Liver (tissue), 9 donors: Measurements from ENCODE around the gene HYKK. TPM values are rescaled to one million over a fixed set of nuclear protein-coding genes. Genes with fewer than 3 reads are reported as not detected.
"Not testable (repeated sequence)": the region's sequence is repeated elsewhere in the genome, so short reads cannot be mapped to it uniquely, and the experiment has no call there.

Source experiments
- DNase-seq: peaks from one replicate; pipeline ENCODE4 v3.0.0-alpha.2; 2017; ENCODE audit warnings: low spot score
- H3K27ac ChIP-seq, 2 donors: one replicate each; pipeline ENCODE4 v1.7.0; 2013; ENCODE audit warnings: inconsistent platforms in 2 of 2, low read length in 2 of 2, control low read depth in 1 of 2, low read depth in 1 of 2, mild to moderate bottlenecking in 1 of 2
- H3K27me3 ChIP-seq, 4 donors: one replicate each; pipeline versions ENCODE4 v1.6.1 to v1.7.0; 2013; ENCODE audit warnings: low read length in 3 of 4, inconsistent platforms in 1 of 4, mild to moderate bottlenecking in 1 of 4, moderate library complexity in 1 of 4; ENCODE audit not compliant: control insufficient read depth in 4 of 4, insufficient read depth in 4 of 4
- H3K36me3 ChIP-seq, 4 donors: one replicate each; pipeline versions ENCODE4 v1.6.1 to v1.7.0; 2013; ENCODE audit warnings: low read length in 3 of 4, mild to moderate bottlenecking in 3 of 4, low read depth in 1 of 4, moderate library complexity in 1 of 4; ENCODE audit not compliant: control insufficient read depth in 4 of 4, insufficient read depth in 3 of 4
- H3K4me1 ChIP-seq, 4 donors: one replicate each; pipeline versions ENCODE4 v1.6.1 to v1.7.0; 2013; ENCODE audit warnings: low read length in 3 of 4, mild to moderate bottlenecking in 3 of 4, moderate library complexity in 1 of 4; ENCODE audit not compliant: control insufficient read depth in 4 of 4, insufficient read depth in 4 of 4
- H3K4me3 ChIP-seq, 3 donors: one replicate each; pipeline versions ENCODE4 v1.6.1 to v1.7.0; 2013; ENCODE audit warnings: low read length in 3 of 3, control low read depth in 1 of 3, low read depth in 1 of 3, mild to moderate bottlenecking in 1 of 3
- H3K9ac ChIP-seq, 2 donors: one replicate each; pipeline ENCODE4 v1.7.0; 2013; ENCODE audit warnings: low read length in 2 of 2, mild to moderate bottlenecking in 2 of 2, moderate library complexity in 2 of 2, control low read depth in 1 of 2, low read depth in 1 of 2
- H3K9me3 ChIP-seq, 4 donors: one replicate each; pipeline versions ENCODE4 v1.6.1 to v1.7.0; 2013; ENCODE audit warnings: low read length in 3 of 4; ENCODE audit not compliant: control insufficient read depth in 4 of 4
- EGR1 ChIP-seq, 2 donors: IDR thresholded peaks; 2 replicates each; pipeline ENCODE4 v1.6.1; 2016 to 2018; ENCODE audit warnings: antibody characterized with exemption in 2 of 2, low read depth in 2 of 2
- FOXA2 ChIP-seq: IDR thresholded peaks from 2 replicates; pipeline ENCODE4 v1.6.1; 2016; ENCODE audit warnings: antibody characterized with exemption
- GABPA ChIP-seq, 2 donors: IDR thresholded peaks in 1 of 2; conservative IDR thresholded peaks in 1 of 2; 2 replicates each; pipeline ENCODE4 v1.6.1; 2016; ENCODE audit warnings: antibody characterized with exemption in 2 of 2, mild to moderate bottlenecking in 1 of 2, moderate library complexity in 1 of 2
- HNF4A ChIP-seq, 2 donors: conservative IDR thresholded peaks; 2 replicates each; pipeline ENCODE4 v1.6.1; 2016; ENCODE audit warnings: antibody characterized with exemption in 2 of 2, mild to moderate bottlenecking in 2 of 2
- HNF4G ChIP-seq: IDR thresholded peaks from 2 replicates; pipeline ENCODE4 v1.6.1; 2016; ENCODE audit warnings: antibody characterized with exemption
- JUND ChIP-seq, 2 donors: IDR thresholded peaks; 2 replicates each; pipeline ENCODE4 v1.6.1; 2016; ENCODE audit warnings: antibody characterized with exemption in 2 of 2
- NR2F2 ChIP-seq: IDR thresholded peaks from 2 replicates; pipeline ENCODE4 v1.6.1; 2016; ENCODE audit warnings: antibody characterized with exemption
- RXRA ChIP-seq, 2 donors: IDR thresholded peaks; 2 replicates each; pipeline ENCODE4 v1.6.1; 2017 to 2018; ENCODE audit warnings: antibody characterized with exemption in 2 of 2, mild to moderate bottlenecking in 1 of 2
- SP1 ChIP-seq: IDR thresholded peaks from 2 replicates; pipeline ENCODE4 v1.6.1; 2018; ENCODE audit warnings: antibody characterized with exemption, mild to moderate bottlenecking
- TAF1 ChIP-seq: conservative IDR thresholded peaks from 2 replicates; pipeline ENCODE4 v1.6.1; 2016; ENCODE audit warnings: antibody characterized with exemption, mild to moderate bottlenecking
- YY1 ChIP-seq: IDR thresholded peaks from 2 replicates; pipeline ENCODE4 v1.6.1; 2016; ENCODE audit warnings: antibody characterized with exemption, mild to moderate bottlenecking
- WGBS: extraction: QIAGEN DNeasy Blood & Tissue Kit; methylation state at CpG from one replicate; pipeline ENCODE4 v1.1.7; 2013; 5-methylcytosine and 5-hydroxymethylcytosine counted together
- polyA plus RNA-seq, 2 donors: library from polyadenylated mRNA; stranded (reverse) in 1 of 2; unstranded in 1 of 2; fragments of 200-250 nt in 1 of 2; fragments of >200 nt in 1 of 2; fragmentation: Nextera tagmentation in 1 of 2; extraction: Ambion mirVana in 1 of 2; gene quantifications; one replicate each; pipeline versions ENCODE4 v1.2.1 to v1.2.3, GENCODE V29; 2013 to 2015
- total RNA-seq, 2 donors: library from RNA; depleted of rRNA; stranded (reverse); fragments of >200 nt; gene quantifications; one replicate each; pipeline ENCODE4 v1.2.3, GENCODE V29; 2014
- TF ChIP-seq, protein P1 (sequence below): IDR thresholded peaks from 2 replicates; pipeline ENCODE4 v1.6.1; 2016; ENCODE audit warnings: antibody characterized with exemption
- TF ChIP-seq, protein P2 (sequence below): IDR thresholded peaks from 2 replicates; pipeline ENCODE4 v1.6.1; 2016; ENCODE audit warnings: antibody characterized with exemption, mild to moderate bottlenecking
- TF ChIP-seq, protein P3 (sequence below): fragments of 150-350 bp; IDR thresholded peaks from 2 replicates; pipeline ENCODE4 v1.5.1; 2017; ENCODE audit warnings: improper control_type of control experiment, low read depth, low read length; ENCODE audit not compliant: missing input control
- TF ChIP-seq, protein P4 (sequence below): IDR thresholded peaks from 2 replicates; pipeline ENCODE4 v1.6.1; 2016; ENCODE audit warnings: antibody characterized with exemption
- TF ChIP-seq, protein P5 (sequence below): IDR thresholded peaks from 2 replicates; pipeline ENCODE4 v1.6.1; 2016; ENCODE audit warnings: antibody characterized with exemption
- donor health status: healthy.
- donor health status: healthy.
- donor health status: healthy.
- donor health status: healthy.
- donor health status: healthy.

Gene HYKK
- total and polyA plus RNA-seq, 4 donors, result 1.7 to 7.7 (median 2.2) TPM

DNA sequence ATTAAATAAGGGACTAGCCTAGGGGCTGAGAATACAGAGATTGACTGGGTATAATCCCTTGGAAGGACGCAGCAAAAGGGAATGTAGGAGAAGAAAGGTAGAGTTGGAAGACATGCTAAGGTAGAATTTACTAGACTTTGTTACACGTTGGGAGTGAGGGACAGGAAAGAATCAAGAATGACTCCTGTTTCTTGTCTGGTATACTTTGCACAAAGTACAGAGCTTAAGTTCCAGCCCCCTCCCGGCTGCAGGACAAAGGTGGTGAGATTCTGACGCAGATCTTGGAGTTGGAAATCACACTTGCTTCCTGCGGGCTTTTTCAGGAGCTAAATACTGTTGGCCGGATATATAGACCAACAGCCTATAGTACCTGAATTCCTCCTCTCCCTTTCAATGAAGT, 895 bp downstream of the HYKK start (continued):
- TF ChIP-seq, protein P1, sequence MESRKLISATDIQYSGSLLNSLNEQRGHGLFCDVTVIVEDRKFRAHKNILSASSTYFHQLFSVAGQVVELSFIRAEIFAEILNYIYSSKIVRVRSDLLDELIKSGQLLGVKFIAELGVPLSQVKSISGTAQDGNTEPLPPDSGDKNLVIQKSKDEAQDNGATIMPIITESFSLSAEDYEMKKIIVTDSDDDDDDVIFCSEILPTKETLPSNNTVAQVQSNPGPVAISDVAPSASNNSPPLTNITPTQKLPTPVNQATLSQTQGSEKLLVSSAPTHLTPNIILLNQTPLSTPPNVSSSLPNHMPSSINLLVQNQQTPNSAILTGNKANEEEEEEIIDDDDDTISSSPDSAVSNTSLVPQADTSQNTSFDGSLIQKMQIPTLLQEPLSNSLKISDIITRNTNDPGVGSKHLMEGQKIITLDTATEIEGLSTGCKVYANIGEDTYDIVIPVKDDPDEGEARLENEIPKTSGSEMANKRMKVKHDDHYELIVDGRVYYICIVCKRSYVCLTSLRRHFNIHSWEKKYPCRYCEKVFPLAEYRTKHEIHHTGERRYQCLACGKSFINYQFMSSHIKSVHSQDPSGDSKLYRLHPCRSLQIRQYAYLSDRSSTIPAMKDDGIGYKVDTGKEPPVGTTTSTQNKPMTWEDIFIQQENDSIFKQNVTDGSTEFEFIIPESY, result no peak
- no peak for TF ChIP-seq SP1

DNA sequence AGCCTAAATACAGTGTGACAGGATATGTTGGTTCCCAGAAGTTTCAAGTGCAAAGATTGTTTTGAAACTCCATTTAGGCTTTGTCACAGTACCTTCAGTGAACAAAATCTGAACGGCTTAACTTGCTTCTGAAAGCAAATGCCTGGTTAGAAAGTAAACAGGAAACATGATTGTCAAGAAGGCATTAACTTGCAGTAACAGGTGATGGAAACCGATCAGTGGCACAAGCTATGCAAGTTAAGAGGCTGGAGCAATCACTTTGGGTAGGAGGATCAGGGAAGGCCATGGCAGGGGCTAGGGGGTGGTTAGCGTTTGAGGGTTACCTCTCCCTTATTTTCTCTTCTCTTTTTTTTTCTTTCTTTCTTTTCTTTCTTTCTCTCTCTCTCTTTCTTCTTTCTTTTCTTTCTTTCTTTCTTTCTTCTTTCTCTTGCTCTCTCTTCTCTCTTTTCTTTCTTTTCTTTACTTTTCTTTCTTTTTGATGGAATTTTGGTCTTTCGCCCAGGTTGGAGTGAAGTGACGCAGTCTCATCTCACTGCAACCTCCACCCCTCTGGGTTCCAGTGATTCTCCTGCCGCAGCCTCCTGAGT, 2.4 kb downstream of the HYKK start:
- no peak for DNase-seq
- no peak overlapping the region for H3K9ac ChIP-seq
- 82% methylated on average over 6 of the region's 6 CpGs for WGBS
- peaks cover 2 to 14% (median 6%) of the 10 kb centered on the region in 4 donors for H3K4me1 ChIP-seq
- no peak overlapping the region for H3K27ac ChIP-seq
- H3K36me3 ChIP-seq, result peaks cover 0 to 2% (median 0%) of the 10 kb centered on the region in 4 donors
- TF ChIP-seq HNF4G (no peak), TAF1 (no peak), SP1 (no peak), YY1 (no peak), GABPA (IDR thresholded peaks at IDR 0.05 in 1 of 2, conservative IDR thresholded peaks at IDR 0.05 in 1 of 2) (no peak), JUND (IDR thresholded peaks at IDR 0.05) (no peak), FOXA2 (no peak), RXRA (IDR thresholded peaks at IDR 0.05) (no peak), NR2F2 (no peak), EGR1 (IDR thresholded peaks at IDR 0.05; ENCODE audit: low read depth in 2 of 2) (no peak), HNF4A (conservative IDR thresholded peaks at IDR 0.05) (no peak)
- TF ChIP-seq, protein P2, sequence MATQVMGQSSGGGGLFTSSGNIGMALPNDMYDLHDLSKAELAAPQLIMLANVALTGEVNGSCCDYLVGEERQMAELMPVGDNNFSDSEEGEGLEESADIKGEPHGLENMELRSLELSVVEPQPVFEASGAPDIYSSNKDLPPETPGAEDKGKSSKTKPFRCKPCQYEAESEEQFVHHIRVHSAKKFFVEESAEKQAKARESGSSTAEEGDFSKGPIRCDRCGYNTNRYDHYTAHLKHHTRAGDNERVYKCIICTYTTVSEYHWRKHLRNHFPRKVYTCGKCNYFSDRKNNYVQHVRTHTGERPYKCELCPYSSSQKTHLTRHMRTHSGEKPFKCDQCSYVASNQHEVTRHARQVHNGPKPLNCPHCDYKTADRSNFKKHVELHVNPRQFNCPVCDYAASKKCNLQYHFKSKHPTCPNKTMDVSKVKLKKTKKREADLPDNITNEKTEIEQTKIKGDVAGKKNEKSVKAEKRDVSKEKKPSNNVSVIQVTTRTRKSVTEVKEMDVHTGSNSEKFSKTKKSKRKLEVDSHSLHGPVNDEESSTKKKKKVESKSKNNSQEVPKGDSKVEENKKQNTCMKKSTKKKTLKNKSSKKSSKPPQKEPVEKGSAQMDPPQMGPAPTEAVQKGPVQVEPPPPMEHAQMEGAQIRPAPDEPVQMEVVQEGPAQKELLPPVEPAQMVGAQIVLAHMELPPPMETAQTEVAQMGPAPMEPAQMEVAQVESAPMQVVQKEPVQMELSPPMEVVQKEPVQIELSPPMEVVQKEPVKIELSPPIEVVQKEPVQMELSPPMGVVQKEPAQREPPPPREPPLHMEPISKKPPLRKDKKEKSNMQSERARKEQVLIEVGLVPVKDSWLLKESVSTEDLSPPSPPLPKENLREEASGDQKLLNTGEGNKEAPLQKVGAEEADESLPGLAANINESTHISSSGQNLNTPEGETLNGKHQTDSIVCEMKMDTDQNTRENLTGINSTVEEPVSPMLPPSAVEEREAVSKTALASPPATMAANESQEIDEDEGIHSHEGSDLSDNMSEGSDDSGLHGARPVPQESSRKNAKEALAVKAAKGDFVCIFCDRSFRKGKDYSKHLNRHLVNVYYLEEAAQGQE, result no peak
- TF ChIP-seq, protein P3, sequence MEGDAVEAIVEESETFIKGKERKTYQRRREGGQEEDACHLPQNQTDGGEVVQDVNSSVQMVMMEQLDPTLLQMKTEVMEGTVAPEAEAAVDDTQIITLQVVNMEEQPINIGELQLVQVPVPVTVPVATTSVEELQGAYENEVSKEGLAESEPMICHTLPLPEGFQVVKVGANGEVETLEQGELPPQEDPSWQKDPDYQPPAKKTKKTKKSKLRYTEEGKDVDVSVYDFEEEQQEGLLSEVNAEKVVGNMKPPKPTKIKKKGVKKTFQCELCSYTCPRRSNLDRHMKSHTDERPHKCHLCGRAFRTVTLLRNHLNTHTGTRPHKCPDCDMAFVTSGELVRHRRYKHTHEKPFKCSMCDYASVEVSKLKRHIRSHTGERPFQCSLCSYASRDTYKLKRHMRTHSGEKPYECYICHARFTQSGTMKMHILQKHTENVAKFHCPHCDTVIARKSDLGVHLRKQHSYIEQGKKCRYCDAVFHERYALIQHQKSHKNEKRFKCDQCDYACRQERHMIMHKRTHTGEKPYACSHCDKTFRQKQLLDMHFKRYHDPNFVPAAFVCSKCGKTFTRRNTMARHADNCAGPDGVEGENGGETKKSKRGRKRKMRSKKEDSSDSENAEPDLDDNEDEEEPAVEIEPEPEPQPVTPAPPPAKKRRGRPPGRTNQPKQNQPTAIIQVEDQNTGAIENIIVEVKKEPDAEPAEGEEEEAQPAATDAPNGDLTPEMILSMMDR, result no peak
- TF ChIP-seq, protein P4, sequence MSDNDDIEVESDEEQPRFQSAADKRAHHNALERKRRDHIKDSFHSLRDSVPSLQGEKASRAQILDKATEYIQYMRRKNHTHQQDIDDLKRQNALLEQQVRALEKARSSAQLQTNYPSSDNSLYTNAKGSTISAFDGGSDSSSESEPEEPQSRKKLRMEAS, result no peak
- TF ChIP-seq, protein P5, sequence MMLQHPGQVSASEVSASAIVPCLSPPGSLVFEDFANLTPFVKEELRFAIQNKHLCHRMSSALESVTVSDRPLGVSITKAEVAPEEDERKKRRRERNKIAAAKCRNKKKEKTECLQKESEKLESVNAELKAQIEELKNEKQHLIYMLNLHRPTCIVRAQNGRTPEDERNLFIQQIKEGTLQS, result no peak
- TF ChIP-seq, protein P1, result no peak
- no peaks in the 10 kb centered on the region for H3K27me3 ChIP-seq
- H3K9me3 ChIP-seq, result no peaks in the 10 kb centered on the region
- no peak overlapping the region for H3K4me3 ChIP-seq

DNA sequence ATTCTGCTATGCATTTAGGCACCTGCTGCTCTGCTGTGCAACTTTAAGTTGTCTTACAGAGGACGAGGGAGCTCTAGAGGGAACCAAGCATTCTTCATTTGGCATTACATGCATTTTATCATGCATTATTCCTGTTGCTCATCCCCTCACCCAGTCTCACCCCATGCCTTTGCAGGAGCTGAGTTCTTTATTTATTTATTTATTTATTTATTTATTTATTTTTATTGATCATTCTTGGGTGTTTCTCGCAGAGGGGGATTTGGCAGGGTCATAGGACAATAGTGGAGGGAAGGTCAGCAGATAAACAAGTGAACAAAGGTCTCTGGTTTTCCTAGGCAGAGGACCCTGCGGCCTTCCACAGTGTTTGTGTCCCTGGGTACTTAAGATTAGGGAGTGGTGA, 12.7 kb downstream of the HYKK start:
- H3K27me3 ChIP-seq, DNase-seq, H3K9ac ChIP-seq, H3K27ac ChIP-seq, H3K36me3 ChIP-seq, H3K4me3 ChIP-seq, H3K4me1 ChIP-seq, H3K9me3 ChIP-seq: not testable (repeated sequence)
- 72% methylated on average over 2 of the region's 3 CpGs for WGBS
